Measurements from ENCODE around the gene HIGD1A.

GRCh38 chr3:42755681-42756578 is 48.4 kb downstream of the HIGD1A start:
- TF ChIP-seq, protein P1, sequence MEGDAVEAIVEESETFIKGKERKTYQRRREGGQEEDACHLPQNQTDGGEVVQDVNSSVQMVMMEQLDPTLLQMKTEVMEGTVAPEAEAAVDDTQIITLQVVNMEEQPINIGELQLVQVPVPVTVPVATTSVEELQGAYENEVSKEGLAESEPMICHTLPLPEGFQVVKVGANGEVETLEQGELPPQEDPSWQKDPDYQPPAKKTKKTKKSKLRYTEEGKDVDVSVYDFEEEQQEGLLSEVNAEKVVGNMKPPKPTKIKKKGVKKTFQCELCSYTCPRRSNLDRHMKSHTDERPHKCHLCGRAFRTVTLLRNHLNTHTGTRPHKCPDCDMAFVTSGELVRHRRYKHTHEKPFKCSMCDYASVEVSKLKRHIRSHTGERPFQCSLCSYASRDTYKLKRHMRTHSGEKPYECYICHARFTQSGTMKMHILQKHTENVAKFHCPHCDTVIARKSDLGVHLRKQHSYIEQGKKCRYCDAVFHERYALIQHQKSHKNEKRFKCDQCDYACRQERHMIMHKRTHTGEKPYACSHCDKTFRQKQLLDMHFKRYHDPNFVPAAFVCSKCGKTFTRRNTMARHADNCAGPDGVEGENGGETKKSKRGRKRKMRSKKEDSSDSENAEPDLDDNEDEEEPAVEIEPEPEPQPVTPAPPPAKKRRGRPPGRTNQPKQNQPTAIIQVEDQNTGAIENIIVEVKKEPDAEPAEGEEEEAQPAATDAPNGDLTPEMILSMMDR (IDR thresholded peaks at IDR 0.05; ENCODE audit: low read length), result peak; percentile 38; the same call in 1 of the 2 replicates
- TF ChIP-seq EZH2 (IDR thresholded peaks at IDR 0.05; ENCODE audit: borderline replicate concordance, low read length), result no peak

All from OCI-LY1 (cell line).